HG02678 (cell line): Measurements from ENCODE around the gene DCHS2.

Experiments used
- ATAC-seq: cut with Tn5 transposase; IDR thresholded peaks from one replicate; pipeline ENCODE4 v1.9.1; 2021; ENCODE audit warnings: mild to moderate bottlenecking, moderate library complexity; ENCODE audit not compliant: unreplicated experiment

DCHS2 gene

DNA sequence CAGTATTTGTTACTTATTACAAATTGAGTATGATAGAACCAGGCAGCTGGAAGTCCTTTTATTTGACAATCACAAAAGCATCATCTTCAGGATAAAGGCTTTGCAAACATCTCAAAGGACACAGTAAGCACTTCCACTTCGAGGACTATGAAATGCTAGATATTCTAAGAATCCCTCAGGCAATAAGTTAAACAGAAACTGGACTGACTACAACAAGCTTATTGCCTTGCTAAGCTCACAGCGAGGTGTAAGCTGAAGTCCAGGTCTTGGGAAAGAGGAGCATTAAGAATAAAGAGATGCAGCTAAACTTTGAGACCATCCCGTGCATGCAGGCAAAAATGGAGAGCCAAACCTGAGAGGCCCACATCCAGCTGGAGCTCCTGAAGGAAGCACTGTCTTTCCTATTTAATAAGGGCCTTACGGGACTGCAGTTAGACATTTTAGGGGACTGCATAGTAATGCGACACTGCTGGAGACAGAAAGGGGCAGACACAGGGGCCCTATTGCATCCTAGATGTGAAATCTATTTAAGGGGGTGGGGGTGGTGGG, 38.7 kb downstream of the DCHS2 start:
- ATAC-seq, result no peak

DNA sequence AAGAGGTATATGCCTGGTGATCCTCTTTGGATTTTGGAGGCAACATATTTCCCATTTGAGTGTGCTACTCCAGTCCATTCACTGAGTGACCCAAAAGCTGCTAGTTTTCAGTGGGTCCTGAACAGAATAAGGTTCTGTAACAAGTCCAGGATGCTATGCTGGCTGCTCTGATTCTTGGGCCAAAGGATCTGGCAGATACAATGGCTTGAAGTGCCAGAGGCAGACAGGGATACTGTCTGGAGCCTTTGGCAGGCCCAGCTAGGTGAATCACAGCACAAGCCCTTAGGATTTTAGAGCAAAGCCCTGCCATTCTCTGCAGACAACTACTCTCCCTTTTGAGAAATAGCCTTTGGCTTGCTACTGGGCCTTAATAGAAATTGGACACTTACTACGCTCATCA, 40.6 kb downstream of the DCHS2 start:
- no peak for ATAC-seq

DNA sequence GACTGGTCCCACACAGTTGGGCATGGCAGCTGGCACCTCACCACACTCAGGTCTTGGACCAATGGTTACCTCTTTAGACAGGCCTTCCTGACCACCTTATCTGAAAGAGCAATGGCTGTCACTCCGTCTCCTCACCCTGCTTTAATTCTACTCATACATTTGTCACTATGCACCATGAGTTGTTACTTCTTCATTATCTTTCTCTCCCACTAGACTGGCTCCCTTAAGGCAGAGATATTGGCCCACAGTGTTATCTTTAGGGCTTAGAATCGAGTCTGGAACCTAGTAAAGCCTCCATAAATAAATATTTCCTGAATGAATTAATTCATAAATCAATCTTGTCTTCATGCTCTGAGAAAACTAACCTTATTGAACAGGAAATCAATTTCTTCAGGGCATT, 46.6 kb downstream of the DCHS2 start:
- no peak for ATAC-seq

DNA sequence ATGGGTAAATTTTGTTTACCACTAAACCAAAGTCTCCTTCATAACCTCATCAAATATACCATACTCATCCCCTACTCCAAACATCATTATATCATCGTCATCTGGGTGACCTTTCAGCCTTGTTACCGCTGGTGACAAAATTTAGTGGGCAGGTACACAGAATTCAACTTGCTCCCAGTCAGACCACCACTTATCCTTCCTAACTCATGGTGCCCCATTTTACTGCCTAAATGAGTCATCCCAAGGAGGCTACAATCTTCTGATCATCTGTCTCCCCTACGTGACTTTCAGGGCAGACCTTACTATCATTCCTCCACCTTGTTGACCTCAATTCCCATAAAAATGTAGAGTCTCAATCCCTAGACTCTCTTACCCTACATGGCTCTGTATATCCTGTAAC, 49.6 kb downstream of the DCHS2 start:
- ATAC-seq, result no peak

DNA sequence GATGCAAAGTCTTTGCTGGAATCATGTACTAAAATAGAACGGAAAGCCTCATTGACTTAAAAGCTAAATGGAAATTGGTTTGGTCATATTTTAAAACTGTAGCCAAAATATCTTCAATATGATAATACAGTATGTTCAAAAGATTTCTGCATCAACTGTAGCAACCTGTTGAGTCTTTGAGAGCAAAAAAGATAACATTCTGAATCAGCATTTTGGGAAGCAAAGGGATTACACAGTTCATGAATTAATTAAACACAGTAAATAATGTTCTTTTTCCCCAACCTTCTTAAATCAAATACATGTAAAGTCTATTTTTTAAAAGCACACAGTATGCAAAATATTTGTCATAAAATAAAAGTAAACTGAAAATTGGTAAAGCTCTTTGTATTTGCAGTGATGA, 50.5 kb downstream of the DCHS2 start:
- ATAC-seq, result no peak

DNA sequence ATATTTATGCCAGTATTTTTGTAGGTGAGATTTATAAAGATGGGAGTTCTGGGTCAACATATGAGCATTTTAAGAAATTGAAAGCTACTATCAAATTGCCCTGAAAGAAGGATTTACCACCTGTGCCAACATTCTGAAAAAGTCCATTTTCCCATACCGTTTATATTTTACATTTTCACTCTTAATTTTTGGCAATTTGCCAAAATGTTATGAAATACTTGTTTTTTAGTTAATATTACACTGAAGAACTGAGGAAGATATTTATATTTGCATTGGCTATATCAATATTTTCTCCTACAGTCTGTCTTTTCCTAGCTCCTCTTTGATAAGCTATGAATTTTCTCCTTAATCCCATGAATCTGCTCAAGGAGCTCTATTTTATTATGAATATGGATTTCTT, 52.4 kb downstream of the DCHS2 start:
- no peak for ATAC-seq

DNA sequence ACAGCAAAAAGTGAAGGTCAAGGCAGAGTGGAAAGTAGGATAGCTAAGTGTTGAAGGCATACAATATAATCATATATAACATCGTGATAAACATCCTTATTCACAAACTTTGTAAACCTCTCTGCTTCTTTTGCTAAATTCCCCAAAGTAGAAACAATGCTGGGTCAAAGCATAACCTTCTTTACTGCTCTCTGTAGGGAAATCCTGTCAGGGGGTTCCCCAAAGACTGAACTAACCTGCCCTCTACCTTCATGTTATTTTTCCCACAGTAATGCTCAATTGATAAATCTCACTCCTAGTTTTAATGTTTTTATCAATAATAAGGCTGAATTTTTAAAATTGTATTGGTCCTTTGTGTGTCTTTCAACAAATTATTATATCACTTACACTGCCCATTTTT, 55.7 kb downstream of the DCHS2 start:
- no peak for ATAC-seq

DNA sequence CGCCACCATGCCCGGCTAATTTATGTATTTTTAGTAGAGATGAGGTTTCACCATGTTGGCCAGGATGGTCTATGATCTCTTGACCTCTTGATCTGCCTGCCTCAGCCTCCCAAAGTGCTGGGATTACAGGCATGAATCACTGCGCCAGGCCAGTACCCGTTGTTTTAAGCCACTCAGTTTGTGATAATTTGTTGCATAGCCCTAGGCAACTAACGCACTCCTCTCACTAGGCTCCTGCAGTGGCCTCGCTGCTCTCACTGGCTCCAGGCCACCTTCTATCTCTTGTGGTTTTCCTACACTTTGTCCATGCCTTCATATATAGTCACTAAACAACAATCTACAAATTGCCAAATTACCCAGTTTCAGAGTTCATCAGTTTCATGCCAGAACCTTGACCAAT, 58.1 kb downstream of the DCHS2 start:
- ATAC-seq, result no peak

DNA sequence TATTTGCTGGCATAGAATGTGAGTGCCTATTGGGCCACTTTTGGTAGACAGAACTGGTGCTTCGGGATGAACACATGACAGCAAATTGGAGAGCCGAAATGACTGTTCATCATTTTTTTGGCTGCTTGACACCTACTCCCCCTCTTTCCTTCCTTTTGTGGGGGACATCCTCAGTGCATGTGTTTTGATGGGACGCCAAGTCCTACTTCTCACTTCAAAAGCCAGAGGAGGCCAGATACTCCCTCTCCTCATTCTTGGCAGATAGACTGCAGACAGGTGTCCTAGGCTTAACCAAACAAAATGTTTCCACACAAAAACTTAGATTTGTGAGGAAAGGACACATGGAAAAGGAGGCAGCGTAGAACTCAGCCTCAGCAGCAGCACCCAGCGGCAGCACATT, 62.4 kb downstream of the DCHS2 start:
- no peak for ATAC-seq

DNA sequence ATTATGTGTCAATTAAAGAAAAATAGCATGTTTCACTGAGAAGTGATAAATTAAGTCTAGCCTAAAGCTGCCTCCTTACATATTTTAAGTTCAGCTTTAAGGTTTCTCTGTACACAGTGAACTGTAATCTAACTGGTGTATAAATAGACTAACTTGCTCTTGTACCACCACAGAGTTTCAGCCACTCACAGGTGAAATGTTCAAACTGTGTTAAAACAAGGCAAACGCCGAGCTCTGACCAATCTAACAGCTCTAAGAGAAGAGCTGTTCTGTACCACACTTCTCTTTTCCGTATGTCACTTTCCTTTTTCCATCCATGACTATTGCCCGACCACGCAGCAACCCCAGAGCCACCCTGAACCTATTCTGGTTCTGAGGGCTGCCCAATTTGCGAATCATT, 64.5 kb downstream of the DCHS2 start:
- no peak for ATAC-seq

DNA sequence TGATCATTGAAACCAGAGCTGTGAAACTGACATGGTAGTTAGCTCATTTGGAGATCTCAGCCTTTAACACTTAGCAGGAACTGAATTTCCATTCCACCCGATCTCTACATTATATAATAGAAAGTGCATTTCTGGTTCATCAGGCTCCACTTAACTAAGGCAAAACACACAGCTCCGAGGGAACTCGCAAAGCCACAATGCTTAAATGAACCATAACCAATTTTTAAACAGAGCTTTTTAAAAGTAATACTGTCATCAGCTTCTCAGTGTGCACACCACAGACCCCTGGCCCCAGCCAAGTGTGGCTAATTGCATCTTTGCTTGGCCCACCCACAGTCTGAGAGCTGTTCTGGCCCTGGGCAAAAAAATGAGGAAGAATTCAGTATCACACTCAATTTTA, 66.1 kb downstream of the DCHS2 start:
- ATAC-seq, result no peak

DNA sequence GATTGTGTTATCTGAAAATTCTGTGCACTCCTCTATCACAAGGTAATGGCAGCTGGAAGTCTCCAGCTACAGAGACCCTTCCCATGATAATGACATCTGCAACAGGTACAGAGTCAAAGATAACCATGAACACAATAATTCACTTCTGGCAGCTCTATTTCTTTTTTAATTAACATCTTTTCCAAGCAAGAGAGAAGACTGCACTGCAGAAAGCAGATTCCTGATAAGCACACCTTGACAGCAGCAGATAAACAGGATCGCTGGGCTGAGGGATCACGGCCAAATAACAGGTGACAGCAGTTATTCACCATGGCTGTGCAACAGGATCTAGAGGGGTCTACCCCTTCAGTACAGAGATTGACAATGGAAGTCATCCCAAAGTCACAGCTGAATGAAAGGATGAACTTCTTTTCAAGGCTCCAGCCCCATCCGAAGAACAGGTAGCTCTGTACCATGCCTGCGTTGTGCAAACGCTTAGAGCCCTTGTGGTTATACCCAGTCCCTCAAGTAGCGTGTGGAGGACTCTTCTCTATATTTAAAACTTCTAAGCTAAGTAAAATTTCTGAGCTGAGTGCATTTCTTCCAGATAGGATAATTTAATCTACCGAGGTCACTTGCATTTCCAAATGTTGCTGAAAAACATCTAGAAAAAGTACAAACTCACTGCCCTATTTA, 66.7 kb downstream of the DCHS2 start:
- no peak for ATAC-seq

DNA sequence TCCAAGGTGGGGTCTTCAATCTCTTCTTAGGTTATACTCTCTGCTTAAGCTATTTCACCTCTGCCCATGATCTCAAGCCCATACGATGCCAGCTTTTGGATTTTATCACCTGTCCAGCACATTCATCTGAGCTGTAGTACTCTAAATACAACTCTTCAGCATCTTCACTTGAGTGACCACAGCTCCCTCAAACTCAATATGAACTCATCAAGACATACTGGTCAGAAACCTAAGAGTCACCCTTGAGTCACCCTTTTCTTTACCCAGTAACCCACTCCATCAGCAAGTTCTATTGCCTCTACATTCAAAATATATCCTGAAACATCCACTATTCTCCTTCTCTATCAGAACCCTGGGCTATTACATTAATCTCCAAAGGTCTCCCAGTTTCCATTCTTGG, 69.4 kb downstream of the DCHS2 start:
- peak; percentile 28 for ATAC-seq

DNA sequence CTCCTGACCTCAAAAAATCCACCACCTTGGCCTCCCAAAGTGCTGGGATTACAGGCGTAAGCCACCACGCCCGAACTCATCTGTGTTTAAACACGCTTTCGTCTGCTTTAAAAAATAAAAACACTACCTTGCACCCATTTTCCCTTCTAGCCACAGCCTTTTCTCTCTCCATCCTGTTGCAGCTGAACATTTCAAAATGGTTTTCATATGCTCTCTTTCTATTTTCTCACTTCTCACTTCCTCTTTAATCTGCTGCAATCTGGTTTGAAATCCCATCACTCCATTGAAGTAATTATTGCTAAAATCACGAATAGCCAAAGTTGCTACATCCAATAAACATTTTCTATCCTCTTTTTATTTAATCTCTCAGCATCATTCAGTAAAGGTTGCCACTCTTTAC, 70.0 kb downstream of the DCHS2 start:
- ATAC-seq, result peak; percentile 58

DNA sequence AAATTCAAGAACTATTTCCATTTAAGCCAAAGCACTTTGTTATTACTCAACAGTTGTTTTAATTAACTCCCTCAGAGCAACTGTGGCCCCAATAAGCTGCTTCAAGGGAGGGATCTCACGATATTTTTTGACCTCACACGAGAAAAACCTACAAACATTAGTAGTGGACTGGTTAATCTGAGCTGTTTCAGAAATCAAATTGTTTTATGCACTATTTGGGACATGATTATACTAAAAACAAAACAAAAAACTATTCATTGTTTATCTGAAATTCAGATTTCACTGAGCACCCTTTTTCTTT, 74.3 kb downstream of the DCHS2 start:
- no peak for ATAC-seq

DNA sequence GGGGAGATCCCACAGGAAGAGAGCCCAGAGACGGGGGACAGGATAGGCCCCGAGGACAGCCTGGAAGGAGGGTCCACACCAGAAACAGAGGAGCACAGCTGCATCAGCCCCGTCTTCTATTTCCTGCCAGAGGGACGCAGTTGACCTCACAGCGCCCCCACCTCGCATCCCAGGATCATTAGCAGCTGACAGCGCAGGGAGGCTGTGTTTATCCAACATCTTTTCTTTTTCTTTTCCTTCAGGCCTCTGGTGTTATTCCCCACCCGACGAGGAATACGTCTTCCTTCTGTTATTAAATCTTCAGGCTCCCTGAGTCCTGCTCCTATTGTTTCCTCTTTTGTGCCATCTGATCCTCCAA, 75.4 kb downstream of the DCHS2 start:
- ATAC-seq, result peak; percentile 39

DNA sequence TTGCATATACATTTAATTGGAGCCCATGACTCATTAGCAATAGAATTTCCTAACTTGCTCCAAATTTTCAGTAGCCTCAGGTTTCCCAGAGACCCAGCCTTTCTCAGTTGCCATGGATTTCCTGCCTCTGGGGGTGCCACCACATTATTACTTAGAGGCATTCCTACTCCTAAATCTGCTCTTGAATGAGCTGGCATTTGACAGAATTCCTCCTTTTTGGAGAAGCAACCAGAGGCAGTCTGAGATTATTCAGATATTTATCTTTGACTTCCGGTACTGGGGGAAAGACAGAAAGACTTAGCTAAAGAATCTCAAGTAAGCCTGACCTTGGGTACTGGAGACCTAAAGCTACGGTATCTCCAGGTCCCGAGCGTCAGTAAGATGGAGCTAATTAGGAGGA, 76.3 kb downstream of the DCHS2 start:
- no peak for ATAC-seq

DNA sequence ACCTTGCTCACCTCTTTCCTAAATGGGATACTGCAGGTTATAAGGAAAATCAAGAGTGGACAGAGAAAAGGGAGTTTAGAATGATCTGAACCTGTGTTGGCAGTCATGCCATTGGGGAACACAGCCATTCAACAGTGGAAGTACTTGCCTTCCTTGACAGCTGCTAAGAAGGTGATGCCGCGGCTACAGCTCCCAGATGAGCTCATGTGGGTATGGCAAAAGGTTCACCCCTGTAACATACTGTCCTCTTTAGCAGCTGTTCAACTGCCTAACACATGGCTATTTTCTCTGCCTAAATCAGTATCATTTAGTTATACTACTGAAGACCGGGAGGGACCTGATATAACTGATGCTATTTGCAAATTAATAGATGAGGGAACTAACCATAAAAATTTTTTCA, 76.8 kb downstream of the DCHS2 start:
- ATAC-seq, result no peak

DNA sequence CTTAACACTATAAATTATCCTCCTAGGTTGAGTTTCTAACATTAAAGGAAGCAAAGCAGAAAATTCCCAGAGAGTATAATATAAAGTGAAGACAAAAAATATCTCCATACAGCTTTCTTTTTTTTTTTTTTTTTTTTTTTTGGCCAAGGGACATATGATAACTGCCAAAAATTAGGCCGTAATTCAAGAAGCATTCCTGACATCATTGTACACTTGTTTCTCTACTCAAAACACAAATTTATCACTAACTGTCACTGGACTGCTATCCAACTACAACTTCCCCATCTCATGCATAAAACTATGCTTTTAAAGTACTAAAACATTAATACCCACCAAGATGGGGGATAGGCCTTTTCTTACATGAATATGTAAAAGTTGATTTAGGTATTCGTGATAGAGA, 77.2 kb downstream of the DCHS2 start:
- no peak for ATAC-seq

DNA sequence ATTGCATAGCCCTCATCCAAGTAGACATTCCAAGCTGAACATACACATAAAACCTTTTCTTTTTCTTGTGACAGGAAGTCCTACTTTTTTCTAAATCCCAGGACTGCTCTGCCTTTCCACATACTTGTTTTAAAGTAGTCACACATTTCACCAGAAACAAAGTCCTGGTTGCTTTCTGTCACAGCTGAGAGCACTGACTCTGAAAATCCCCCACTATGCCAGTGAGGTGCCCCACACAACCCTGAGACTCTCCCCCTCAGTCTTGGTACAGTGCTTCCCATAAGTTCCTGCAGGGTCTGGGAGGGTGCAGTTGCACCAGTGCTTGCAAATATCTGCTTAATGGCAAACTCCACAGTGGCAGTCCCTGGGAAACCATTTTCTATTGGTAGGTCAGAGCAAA, 84.2 kb downstream of the DCHS2 start:
- ATAC-seq, result no peak

DNA sequence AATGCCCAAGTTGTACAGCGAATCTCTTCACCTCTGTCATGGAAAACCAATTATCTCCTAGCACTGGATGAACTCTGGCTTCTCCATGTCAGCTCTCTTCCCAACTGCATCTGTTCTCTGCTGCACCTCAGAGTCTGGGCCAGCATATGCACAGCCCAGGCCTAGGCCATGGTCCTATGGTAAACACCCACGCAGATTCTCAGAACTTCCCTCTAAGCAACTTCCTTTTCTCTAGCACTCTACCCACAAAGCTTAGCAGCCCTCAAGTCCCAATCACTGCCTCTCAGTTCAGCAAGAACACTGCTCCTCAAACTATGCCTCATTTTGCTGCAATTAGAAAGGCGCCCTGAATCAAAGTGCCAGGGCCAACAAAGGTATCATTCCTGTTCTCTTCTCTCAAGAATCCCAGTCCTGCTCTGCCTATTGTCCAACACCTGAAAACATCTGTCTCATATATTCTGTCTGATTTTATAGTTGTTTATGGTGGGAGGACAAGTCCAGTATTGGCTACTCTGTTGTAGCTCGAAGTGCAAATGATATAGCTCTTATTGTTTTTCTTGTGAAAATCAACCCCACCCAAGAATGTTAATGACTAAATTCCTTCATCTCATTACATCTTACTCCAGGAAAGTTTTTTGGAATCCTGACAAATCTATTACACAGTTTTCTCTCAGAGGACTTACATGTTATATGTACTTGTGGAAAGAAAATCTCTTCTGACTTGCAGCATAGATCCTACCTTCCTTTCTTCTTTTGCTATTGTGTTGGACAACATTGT, 85.4 kb downstream of the DCHS2 start:
- peak; percentile 91 for ATAC-seq

DNA sequence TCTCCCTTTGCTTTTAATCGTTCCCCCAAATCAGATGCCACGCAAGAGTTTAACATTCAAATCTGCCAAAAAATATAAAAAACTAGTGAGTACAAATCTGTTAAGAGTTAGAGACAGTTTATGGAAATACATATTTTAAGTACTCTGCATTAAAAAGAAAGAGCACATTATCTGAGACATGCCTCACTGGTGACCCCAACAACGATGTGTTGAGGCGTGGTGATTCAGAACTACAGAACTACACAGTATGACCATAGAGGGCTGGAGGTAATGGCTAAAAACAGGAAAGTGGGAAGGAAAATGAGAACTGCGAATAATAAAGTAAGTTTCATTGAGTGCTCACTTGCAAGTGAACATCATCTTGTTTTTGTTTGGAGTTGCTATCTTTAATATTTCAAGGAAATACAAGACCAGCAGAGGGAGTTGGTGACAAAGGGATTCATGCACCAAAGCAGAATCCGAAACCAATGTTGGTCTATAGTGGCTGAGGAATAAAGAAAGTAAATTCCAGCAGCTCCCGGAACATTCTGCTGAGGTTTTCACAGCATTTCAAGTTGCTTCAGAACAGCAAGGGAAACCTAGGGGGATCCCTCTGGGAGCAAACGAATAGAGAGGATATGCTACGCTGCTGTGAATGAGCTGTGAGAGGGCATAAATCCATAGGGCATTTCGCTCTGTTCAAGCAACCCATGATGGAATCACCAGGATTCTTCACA, 92.2 kb downstream of the DCHS2 start:
- no peak for ATAC-seq
